ENCODE measurements around the gene C2orf66.

- TF ChIP-seq CTCF (IDR thresholded peaks at IDR 0.05): no peak
- TF ChIP-seq POLR2A (IDR thresholded peaks at IDR 0.05): no peak
Observed at GRCh38 chr2:196853301-196854087, 44.3 kb upstream of the C2orf66 start.

Data from lower leg skin (tissue), 3 donors.